ENCODE measurements around the gene FAM53B.
A peak's percentile ranks its signal among the peaks of the same experiment; 100 is the strongest.

The FAM53B gene

DNA sequence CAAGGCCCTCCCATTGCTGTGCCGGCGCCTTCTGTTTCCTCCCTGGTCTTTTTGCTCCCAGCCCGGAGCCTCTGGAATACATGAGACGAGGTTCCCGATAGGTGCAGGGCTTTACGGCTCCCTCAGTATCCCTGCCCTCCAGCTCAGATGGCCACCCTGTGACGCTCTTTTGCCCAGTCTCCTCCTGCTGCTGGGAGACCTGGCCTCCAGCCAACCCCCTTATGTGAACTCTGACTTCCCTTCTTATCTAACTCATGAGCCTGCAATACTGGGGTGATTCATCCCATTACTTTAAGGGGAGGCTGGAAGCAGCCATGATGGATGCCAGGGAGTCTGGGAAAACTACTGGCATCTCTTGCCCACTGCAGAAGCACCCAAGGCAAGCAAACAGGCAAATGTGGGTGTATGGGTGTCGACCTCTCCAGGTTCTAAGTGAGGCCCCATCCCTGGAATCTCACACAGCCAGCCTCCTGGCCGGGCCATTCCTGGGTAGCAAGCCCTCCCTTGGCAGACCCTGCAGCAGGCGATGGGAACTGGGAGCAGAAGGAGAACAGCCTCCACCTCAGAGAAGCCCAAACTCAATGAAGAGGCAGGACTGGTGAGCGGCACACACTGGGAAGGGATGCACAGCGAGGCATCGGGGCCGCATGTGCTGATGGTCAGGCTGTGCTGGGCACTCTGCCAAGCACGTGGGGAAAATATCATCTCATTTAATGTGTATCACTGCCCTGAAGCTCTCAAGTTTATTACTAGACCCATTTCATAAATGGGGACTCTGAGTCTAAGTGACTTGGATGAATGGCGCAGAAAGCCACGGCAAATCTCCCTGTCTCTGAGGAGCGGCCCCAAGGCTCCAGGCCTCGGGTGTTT is 97.5 kb downstream of the FAM53B start:
- H3K4me3 ChIP-seq (ENCODE audit: low read length) = no peak overlapping the region
- no peak for TF ChIP-seq CTCF (conservative IDR thresholded peaks at IDR 0.05; ENCODE audit: low read length)
- peak; percentile 79 for DNase-seq (ENCODE audit: low read depth)

DNA sequence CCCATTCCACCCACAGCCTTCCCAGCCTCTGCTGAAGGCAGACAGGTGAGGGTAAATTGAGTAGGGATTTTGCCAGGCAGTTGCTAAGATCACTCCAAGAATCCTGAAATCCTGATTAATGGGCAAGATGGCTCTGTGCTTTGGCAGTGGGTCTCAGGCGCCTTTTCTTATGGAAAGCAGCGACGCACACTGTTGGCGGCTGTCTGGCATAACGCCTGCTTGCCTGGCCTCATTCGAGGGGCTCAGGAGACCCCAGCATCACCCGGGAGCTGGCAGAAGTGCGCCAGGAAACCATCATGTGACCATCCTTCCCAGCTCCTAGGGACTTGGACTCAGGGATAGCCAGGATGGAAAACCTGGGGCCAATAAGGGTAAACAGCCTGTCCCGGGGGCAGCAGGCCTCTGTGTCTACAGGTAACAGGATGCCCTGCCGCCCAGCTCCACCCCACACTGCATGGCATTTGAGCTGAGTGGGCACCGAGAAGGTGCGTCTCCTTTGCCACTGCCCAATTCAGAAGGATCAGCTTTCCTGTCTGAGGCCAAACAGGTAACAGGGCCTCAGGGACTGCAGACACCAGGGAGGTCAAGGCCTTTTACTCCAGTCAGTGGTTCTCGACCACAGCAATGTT is 98.6 kb downstream of the FAM53B start:
- no peak for TF ChIP-seq CTCF (conservative IDR thresholded peaks at IDR 0.05; ENCODE audit: low read length)
- no peak for DNase-seq (ENCODE audit: low read depth)

GRCh38 chr10:124644771-124645415 is 99.3 kb downstream of the FAM53B start:
- no peak overlapping the region for H3K4me3 ChIP-seq (ENCODE audit: low read length)
- TF ChIP-seq CTCF (conservative IDR thresholded peaks at IDR 0.05; ENCODE audit: low read length) = no peak
- DNase-seq (ENCODE audit: low read depth) = no peak

More for the DNA sequence above, 98.6 kb downstream of the FAM53B start:
- H3K4me3 ChIP-seq (ENCODE audit: low read length) = no peak overlapping the region

DNA sequence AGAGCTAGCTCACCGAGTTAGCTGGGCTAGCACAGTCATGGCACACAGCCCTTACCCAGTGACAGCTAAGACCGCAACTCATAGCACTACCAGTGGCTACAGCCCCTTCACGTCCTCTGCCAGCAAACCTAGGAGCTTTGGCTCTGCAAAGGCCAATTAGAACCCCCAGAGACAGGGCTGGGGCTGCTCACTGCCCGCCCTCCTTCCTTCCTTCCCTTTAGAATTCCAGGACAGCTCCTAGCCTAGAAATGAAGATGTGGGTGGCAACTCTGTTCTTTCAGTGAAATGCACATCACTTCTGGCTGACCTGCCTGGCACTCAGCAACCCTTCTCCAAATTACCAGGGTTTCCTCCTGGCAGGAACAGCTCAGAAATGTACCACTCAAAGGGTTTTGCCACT is 99.9 kb downstream of the FAM53B start:
- H3K4me3 ChIP-seq (ENCODE audit: low read length) = no peak overlapping the region
- no peak for TF ChIP-seq CTCF (conservative IDR thresholded peaks at IDR 0.05; ENCODE audit: low read length)
- DNase-seq (ENCODE audit: low read depth) = no peak

DNA sequence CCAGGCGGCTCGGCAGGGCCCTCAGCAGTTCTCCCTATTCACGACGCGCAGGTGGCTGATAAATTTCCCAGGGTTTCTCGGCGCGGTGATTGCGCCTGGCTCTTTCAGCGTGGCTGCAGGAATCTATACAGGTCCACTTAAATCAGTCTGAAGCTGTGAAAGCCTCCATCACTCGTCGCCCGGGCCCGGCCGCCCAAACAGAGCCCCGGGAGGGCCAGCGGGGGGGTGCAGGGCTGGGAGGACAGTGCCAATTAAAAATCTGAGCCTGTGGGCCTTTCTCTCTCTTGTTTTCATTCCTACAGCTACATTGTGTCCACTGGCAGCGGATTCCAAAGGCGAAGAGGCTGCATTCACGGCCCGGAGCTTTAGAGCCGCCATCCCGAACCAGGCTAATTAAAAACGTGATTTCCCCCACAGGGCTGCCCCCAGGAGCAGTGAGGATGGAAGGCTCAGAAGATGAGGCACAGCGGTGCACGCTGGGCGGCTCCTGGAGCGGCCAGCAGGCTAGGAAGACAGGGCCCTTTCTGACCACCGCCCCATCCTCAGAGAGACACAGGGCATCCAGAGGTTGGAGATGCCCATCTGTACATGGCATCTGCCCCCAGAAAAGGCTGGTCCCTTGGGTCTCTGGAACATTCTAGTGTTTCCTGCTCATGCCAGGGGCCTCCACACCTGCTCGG is 100.7 kb downstream of the FAM53B start:
- no peak overlapping the region for H3K4me3 ChIP-seq (ENCODE audit: low read length)
- TF ChIP-seq CTCF (conservative IDR thresholded peaks at IDR 0.05; ENCODE audit: low read length) = no peak
- no peak for DNase-seq (ENCODE audit: low read depth)

DNA sequence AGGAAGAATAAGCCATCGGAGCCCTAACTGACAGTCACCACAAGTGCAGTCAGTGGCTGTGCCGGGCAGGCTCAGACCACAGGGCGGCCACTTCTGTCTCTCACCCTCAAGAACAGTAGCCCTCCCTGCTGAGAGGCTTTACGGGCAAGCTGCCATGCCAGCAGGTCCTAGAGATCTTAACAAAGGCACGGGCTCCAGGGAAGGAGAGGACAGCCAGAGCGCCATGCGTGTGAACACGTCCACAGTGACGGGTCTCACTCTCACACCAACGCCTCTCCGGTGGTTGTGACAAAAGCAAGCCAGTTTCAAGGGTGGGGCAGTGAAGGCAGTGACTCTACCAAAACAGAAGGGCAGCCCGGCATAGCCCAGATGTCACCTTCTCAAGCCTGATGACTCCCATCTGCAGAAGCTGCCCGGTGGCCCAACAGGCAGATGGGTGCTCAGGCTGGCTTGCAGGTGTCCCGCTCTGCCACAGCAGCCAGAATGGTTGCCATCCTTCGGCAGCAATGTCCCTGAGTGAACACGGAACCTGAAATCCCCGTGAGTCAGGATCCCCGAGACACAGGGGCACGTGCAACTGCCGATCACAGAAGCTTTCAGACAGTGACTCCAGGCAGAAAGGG is 102.0 kb downstream of the FAM53B start:
- TF ChIP-seq CTCF (conservative IDR thresholded peaks at IDR 0.05; ENCODE audit: low read length) = no peak
- DNase-seq (ENCODE audit: low read depth) = no peak
- no peak overlapping the region for H3K4me3 ChIP-seq (ENCODE audit: low read length)
